SK-N-SH treated with all-trans-retinoic acid at 6 μM for 48 hours (cell line): Measurements from ENCODE around the gene SYTL1.

Experiments used
- ARNTL ChIP-seq: fragments of 450-650 bp; formaldehyde crosslinking; IDR thresholded peaks from 2 replicates; pipeline ENCODE4 v1.5.0; 2020; ENCODE audit warnings: low read depth, mild to moderate bottlenecking, moderate library complexity, borderline replicate concordance
- CREB5 ChIP-seq: fragments of 250-450 bp; sonication (Bioruptor Pico); IDR thresholded peaks from 2 replicates; pipeline ENCODE4 v1.5.1; 2020; ENCODE audit warnings: low read depth, mild to moderate bottlenecking, moderate library complexity
- ISL1 ChIP-seq: fragments of 250-450 bp; sonication (Bioruptor Pico); IDR thresholded peaks from 2 replicates; pipeline ENCODE4 v2.1.2; 2022; ENCODE audit warnings: mild to moderate bottlenecking, moderate library complexity
- OSR1 ChIP-seq: fragments of 250-450 bp; sonication (Bioruptor Pico); IDR thresholded peaks from 2 replicates; pipeline ENCODE4 v1.8.0; 2022; ENCODE audit warnings: moderate library complexity, mild to moderate bottlenecking, inconsistent platforms
- PATZ1 ChIP-seq: fragments of 250-450 bp; sonication (Bioruptor Pico); IDR thresholded peaks from 2 replicates; pipeline ENCODE4 v1.8.0; 2020; ENCODE audit warnings: mild to moderate bottlenecking, moderate library complexity, borderline replicate concordance
- RARB ChIP-seq: fragments of 250-450 bp; sonication (Bioruptor Pico); IDR thresholded peaks from 2 replicates; pipeline ENCODE4 v1.8.0; 2021; ENCODE audit warnings: mild to moderate bottlenecking, moderate library complexity
- TCF4 ChIP-seq: fragments of 250-450 bp; sonication (Bioruptor Pico); IDR thresholded peaks from 2 replicates; pipeline ENCODE4 v1.8.0; 2021; ENCODE audit warnings: mild to moderate bottlenecking, moderate library complexity, borderline replicate concordance
- ZC3H10 ChIP-seq: fragments of 250-450 bp; sonication (Bioruptor Pico); IDR thresholded peaks from 2 replicates; pipeline ENCODE4 v1.5.1; 2021; ENCODE audit warnings: mild to moderate bottlenecking, moderate library complexity

GRCh38 chr1:27338751-27339150 is 3.1 kb upstream of the SYTL1 start:
- no peak for TF ChIP-seq ZC3H10 (CRISPR knock-in tag)
- no peak for TF ChIP-seq PATZ1
- TF ChIP-seq TCF4 (CRISPR knock-in tag): no peak
- no peak for TF ChIP-seq ISL1 (CRISPR knock-in tag)
- no peak for TF ChIP-seq ARNTL
- TF ChIP-seq CREB5 (CRISPR knock-in tag): no peak
- TF ChIP-seq OSR1 (CRISPR knock-in tag): no peak
- TF ChIP-seq RARB (CRISPR knock-in tag): no peak
